Keratinocyte (primary cell): ENCODE results near the gene BICD2. TPM values are rescaled to one million over a fixed set of nuclear protein-coding genes. Genes with fewer than 3 reads are reported as not detected.
A peak's percentile ranks its signal among the peaks of the same experiment; 100 is the strongest.

ENCODE experiments used
- DNase-seq: peaks from one replicate; pipeline ENCODE4 v3.0.0-alpha.2; 2011; ENCODE audit warnings: low read depth, missing footprints, low spot score
- FAIRE-seq: peaks from 2 replicates; lab custom pipeline; 2011; peaks lifted over from hg19 to GRCh38; lab: Jason Lieb, UNC
- H2AFZ ChIP-seq: 2 replicates; pipeline ENCODE4 v1.6.0; 2012; ENCODE audit warnings: low read length, control low read depth, inconsistent platforms; ENCODE audit not compliant: control insufficient read depth
- H3K27ac ChIP-seq: 2 replicates; pipeline ENCODE4 v1.5.1; 2011; ENCODE audit warnings: low read length; ENCODE audit not compliant: control insufficient read depth, insufficient read depth
- H3K27me3 ChIP-seq: 3 replicates; pipeline ENCODE4 v1.6.0; 2011; ENCODE audit warnings: low read length; ENCODE audit not compliant: control insufficient read depth, insufficient read depth; ENCODE audit errors: extremely low read depth
- H3K36me3 ChIP-seq, 2 experiments: 2 replicates in 1 of 2; 3 replicates in 1 of 2; pipeline ENCODE4 v1.5.1; 2011; ENCODE audit warnings: low read length in 2 of 2, mild to moderate bottlenecking in 1 of 2; ENCODE audit not compliant: control insufficient read depth in 2 of 2, insufficient read depth in 2 of 2; ENCODE audit errors: extremely low read depth in 1 of 2
- H3K4me1 ChIP-seq: 3 replicates; pipeline ENCODE4 v1.5.1; 2011; ENCODE audit warnings: low read length; ENCODE audit not compliant: control insufficient read depth, insufficient read depth; ENCODE audit errors: extremely low read depth
- H3K4me2 ChIP-seq: 3 replicates; pipeline ENCODE4 v1.6.0; 2011; ENCODE audit warnings: low read depth, low read length; ENCODE audit not compliant: control insufficient read depth, insufficient read depth; ENCODE audit errors: extremely low read depth
- H3K4me3 ChIP-seq, 3 experiments: fragments of 200-600 bp in 1 of 3; sonication (generic) in 1 of 3; 2 replicates in 2 of 3; 3 replicates in 1 of 3; pipeline ENCODE4 v1.5.1; 2011 to 2016; ENCODE audit warnings: low read length in 3 of 3, mild to moderate bottlenecking in 3 of 3, control low read depth in 2 of 3, inconsistent platforms in 1 of 3, low read depth in 1 of 3, mixed read lengths in 1 of 3, mixed run types in 1 of 3, moderate library complexity in 1 of 3; ENCODE audit not compliant: control insufficient read depth in 2 of 3, insufficient read depth in 2 of 3; ENCODE audit errors: extremely low read depth in 1 of 3
- H3K79me2 ChIP-seq: 2 replicates; pipeline ENCODE4 v1.6.0; 2012; ENCODE audit warnings: low read length; ENCODE audit not compliant: control insufficient read depth, insufficient read depth
- H3K9ac ChIP-seq: 3 replicates; pipeline ENCODE4 v1.6.0; 2011; ENCODE audit warnings: low read length; ENCODE audit not compliant: control insufficient read depth, insufficient read depth; ENCODE audit errors: extremely low read depth
- H3K9me1 ChIP-seq: 3 replicates; pipeline ENCODE4 v1.6.0; 2011; ENCODE audit warnings: low read length; ENCODE audit not compliant: control insufficient read depth, insufficient read depth; ENCODE audit errors: extremely low read depth
- H3K9me3 ChIP-seq: 2 replicates; pipeline ENCODE4 v1.5.1; 2012; ENCODE audit warnings: low read depth, low read length; ENCODE audit not compliant: control insufficient read depth
- H4K20me1 ChIP-seq: 3 replicates; pipeline ENCODE4 v1.6.0; 2011; ENCODE audit warnings: low read length; ENCODE audit not compliant: control insufficient read depth, insufficient read depth; ENCODE audit errors: extremely low read depth
- EZH2 ChIP-seq: IDR thresholded peaks from one replicate; pipeline ENCODE4 v1.6.1; 2012; ENCODE audit warnings: inconsistent platforms, mild to moderate bottlenecking, low read length, moderate library complexity
- dilution Hi-C: fragments of 300-500 bp; cut with MboI; formaldehyde crosslinking; loops from one replicate; pipeline ENCODE4 v1.7.0; 2020; ENCODE audit warnings: low sequenced_read_pairs; ENCODE audit not compliant: extremely low pct_ligation_motif_present
- polyA plus RNA-seq, 5 experiments: library from polyadenylated mRNA; depleted of rRNA in 3 of 5; stranded (reverse) in 3 of 5; stranded (forward) in 1 of 5; unstranded in 1 of 5; fragments of >200 nt; gene quantifications; 1 replicate in 1 of 5; 2 replicates in 3 of 5; 3 replicates in 1 of 5; pipeline versions ENCODE4 v1.2.1 to v1.2.3, GENCODE V29; 2011 to 2012; ENCODE audit warnings: missing spikeins in 2 of 5, low read depth in 1 of 5, low replicate concordance in 1 of 5
- TF ChIP-seq, protein P1 (sequence below), 3 experiments: IDR thresholded peaks in 1 of 3; conservative IDR thresholded peaks in 1 of 3; optimal IDR thresholded peaks in 1 of 3; 2 replicates in 2 of 3; 3 replicates in 1 of 3; pipeline versions ENCODE3 to v1.5.1; 2011; ENCODE audit warnings: low read length in 3 of 3, mild to moderate bottlenecking in 3 of 3, moderate library complexity in 2 of 3, control low read depth in 1 of 3, inconsistent platforms in 1 of 3; ENCODE audit not compliant: insufficient read depth in 2 of 3; ENCODE audit errors: extremely low read depth in 1 of 3

BICD2 gene
- polyA plus RNA-seq, 1 donor (not counting 4 experiments of a cell fraction or from before 2014, with no cell fraction given) = 41.9 TPM

DNA sequence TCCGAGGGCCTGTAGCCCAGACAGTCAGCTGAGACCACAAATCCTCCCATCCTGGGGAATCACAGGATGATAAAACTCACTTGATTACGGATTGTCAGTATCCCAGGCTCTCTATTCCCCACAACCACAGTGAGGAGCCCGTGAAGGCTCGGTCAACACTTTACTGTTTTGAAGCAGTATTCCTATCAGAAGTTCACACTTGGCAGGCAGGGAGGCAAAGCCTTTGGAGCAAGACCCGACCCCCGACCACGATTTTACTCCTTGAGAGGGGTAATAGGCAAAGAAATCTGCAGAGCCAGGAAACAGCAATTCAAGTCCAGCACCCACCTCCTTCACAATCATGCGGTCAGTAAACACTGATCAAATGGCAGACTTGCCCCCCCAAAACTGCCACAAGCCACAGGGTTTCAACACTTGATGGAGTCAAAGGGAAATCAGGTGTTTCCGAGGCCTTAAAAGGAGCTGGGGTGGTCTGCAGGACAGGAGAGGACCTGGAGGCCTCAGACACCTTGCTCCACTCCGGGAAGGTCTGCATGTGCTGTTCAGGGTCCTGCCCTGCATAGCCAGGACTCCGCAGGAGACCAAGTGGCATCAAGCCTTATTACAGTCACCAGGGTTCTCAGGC lies 25.2 kb downstream of the BICD2 start:
- Histone ChIP-seq H3K4me1 (peaks cover 70% of the 10 kb centered on the region), H3K79me2 (peaks cover 92% of the 10 kb centered on the region), H3K4me2 (peak overlapping the region; percentile 71), H3K9me3 (no peaks in the 10 kb centered on the region), H3K9ac (peak overlapping the region; percentile 60), H3K9me1 (peaks cover 17% of the 10 kb centered on the region), H2AFZ (no peak overlapping the region), H3K27ac (peak overlapping the region; percentile 81), H3K27me3 (no peaks in the 10 kb centered on the region), H4K20me1 (peaks cover 18% of the 10 kb centered on the region), H3K36me3 (no peaks in the 10 kb centered on the region), H3K4me3 (no peak overlapping the region)
- TF ChIP-seq, protein P1, sequence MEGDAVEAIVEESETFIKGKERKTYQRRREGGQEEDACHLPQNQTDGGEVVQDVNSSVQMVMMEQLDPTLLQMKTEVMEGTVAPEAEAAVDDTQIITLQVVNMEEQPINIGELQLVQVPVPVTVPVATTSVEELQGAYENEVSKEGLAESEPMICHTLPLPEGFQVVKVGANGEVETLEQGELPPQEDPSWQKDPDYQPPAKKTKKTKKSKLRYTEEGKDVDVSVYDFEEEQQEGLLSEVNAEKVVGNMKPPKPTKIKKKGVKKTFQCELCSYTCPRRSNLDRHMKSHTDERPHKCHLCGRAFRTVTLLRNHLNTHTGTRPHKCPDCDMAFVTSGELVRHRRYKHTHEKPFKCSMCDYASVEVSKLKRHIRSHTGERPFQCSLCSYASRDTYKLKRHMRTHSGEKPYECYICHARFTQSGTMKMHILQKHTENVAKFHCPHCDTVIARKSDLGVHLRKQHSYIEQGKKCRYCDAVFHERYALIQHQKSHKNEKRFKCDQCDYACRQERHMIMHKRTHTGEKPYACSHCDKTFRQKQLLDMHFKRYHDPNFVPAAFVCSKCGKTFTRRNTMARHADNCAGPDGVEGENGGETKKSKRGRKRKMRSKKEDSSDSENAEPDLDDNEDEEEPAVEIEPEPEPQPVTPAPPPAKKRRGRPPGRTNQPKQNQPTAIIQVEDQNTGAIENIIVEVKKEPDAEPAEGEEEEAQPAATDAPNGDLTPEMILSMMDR (optimal IDR thresholded peaks at IDR 0.05 in 1 of 3, IDR thresholded peaks at IDR 0.05 in 1 of 3, conservative IDR thresholded peaks at IDR 0.05 in 1 of 3; ENCODE audit: extremely low read depth in 1 of 3, insufficient read depth in 2 of 3, low read length in 3 of 3) = no peak
- TF ChIP-seq EZH2 = no peak
- DNase-seq = no peak
- no peak for FAIRE-seq
- dilution Hi-C loops = no loop called here

DNA sequence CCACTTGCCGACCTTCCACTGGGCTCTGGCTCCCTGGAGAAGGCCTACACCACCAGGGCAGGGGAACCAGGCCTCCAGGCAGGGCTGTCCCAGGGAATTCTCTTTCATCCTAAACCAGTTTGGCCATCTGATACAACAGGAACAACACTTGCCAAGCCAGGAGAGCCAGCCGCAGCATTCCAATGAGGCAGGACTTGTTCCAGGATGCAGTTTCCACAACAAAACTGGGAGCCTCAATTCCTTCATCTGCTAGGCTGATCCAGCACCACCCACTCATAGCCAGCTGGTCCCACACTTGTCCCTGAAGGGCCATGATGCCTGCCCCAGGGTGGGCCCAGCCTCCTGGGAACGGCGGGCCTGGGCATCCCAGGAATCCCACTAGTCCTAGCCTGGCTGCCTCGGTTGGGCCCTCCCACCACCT lies 26.0 kb downstream of the BICD2 start:
- peak; percentile 67 for DNase-seq
- peak overlapping the region; percentile 81 for H3K27ac ChIP-seq
- peak; percentile 78 for FAIRE-seq

More for the DNA sequence above, 26.0 kb downstream of the BICD2 start:
- H3K9me3 ChIP-seq = no peaks in the 10 kb centered on the region
- H3K36me3 ChIP-seq = no peaks in the 10 kb centered on the region
- peaks cover 17% of the 10 kb centered on the region for H3K9me1 ChIP-seq
- TF ChIP-seq, protein P1 (optimal IDR thresholded peaks at IDR 0.05 in 1 of 3, IDR thresholded peaks at IDR 0.05 in 1 of 3, conservative IDR thresholded peaks at IDR 0.05 in 1 of 3; ENCODE audit: extremely low read depth in 1 of 3, insufficient read depth in 2 of 3, low read length in 3 of 3) = no peak
- no peaks in the 10 kb centered on the region for H3K27me3 ChIP-seq
- H3K4me3 ChIP-seq = no peak overlapping the region
- peak overlapping the region; percentile 71 for H3K4me2 ChIP-seq
- peaks cover 70% of the 10 kb centered on the region for H3K4me1 ChIP-seq
- peaks cover 18% of the 10 kb centered on the region for H4K20me1 ChIP-seq
- peaks cover 91% of the 10 kb centered on the region for H3K79me2 ChIP-seq
- H3K9ac ChIP-seq = peak overlapping the region; percentile 60
- H2AFZ ChIP-seq = no peak overlapping the region
- dilution Hi-C loops = no loop called here
